Peyer's patch (tissue), 4 donors: ENCODE data around the gene NLRP9. TPM values are rescaled to one million over a fixed set of nuclear protein-coding genes. Genes with fewer than 3 reads are reported as not detected.
"Not testable (repeated sequence)": the region's sequence is repeated elsewhere in the genome, so short reads cannot be mapped to it uniquely, and the experiment has no call there.

Source experiments
- DNase-seq, 3 donors: peaks; one replicate each; pipeline ENCODE4 v3.0.0-alpha.2; 2017 to 2019
- H3K27ac ChIP-seq, 4 donors: fragments of 200-600 bp; sonication (generic); one replicate each; pipeline ENCODE4 v1.5.1; 2016 to 2019
- H3K27me3 ChIP-seq, 2 donors: fragments of 200-600 bp; sonication (generic); one replicate each; pipeline ENCODE4 v1.5.1; 2019
- H3K36me3 ChIP-seq, 3 donors: fragments of 200-600 bp; sonication (generic); one replicate each; pipeline ENCODE4 v1.5.1; 2016 to 2019
- H3K4me1 ChIP-seq, 4 donors: fragments of 200-600 bp; sonication (generic); one replicate each; pipeline ENCODE4 v1.5.1; 2016 to 2019
- H3K4me3 ChIP-seq, 4 donors: fragments of 200-600 bp; sonication (generic); 1 replicate in 3 of 4; 2 replicates in 1 of 4; pipeline ENCODE4 v1.5.1; 2016 to 2019; ENCODE audit warnings: mild to moderate bottlenecking in 1 of 4
- H3K9me3 ChIP-seq, 4 donors: fragments of 200-600 bp; sonication (generic); one replicate each; pipeline ENCODE4 v1.5.1; 2016 to 2019; ENCODE audit warnings: mild to moderate bottlenecking in 1 of 4
- POLR2A ChIP-seq, 2 donors: fragments of 450-650 bp; IDR thresholded peaks; one replicate each; pipeline ENCODE4 v1.5.1; 2017; ENCODE audit warnings: antibody characterized with exemption in 2 of 2, mild to moderate bottlenecking in 2 of 2, moderate library complexity in 2 of 2
- total RNA-seq, 4 donors: library from RNA; depleted of rRNA; stranded (reverse); fragments of >200 nt; gene quantifications; one replicate each; pipeline ENCODE4 v1.1.0, GENCODE V29; 2016
- TF ChIP-seq, protein P1 (sequence below), 6 experiments: fragments of 450-650 bp in 4 of 6; fragments of 200-600 bp in 2 of 6; sonication (generic) in 1 of 6; IDR thresholded peaks; one replicate each; pipeline ENCODE4 v1.5.1; 2017 to 2019; ENCODE audit warnings: antibody characterized with exemption in 6 of 6, mild to moderate bottlenecking in 3 of 6, moderate library complexity in 1 of 6

The NLRP9 gene
- total RNA-seq: not detected

DNA sequence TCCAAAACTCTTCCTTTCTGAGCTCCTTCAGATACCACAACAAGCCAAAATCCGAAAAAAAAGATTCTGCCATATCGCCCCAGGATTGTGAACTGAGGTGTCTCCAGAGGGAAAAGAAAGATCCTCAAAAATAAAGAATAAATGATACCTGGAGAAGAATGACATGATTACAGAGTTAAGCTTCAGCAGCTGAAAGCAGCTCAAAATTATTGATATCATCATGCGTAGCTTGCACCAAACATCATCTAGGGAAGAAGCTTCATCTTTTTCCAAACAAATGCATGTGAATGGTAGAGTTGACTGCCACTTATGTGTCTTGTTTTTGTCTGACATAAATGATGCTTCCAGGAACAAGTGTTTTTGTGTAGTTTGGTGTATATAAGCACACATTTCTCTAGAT is at the start of gene NLRP9:
NLRP9 (minus strand) TSS at position 101 of the 400 bp plus-strand sequence; CDS start at position 73, 28 bp downstream.
- no peaks in the 10 kb centered on the region for H3K9me3 ChIP-seq
- no peaks in the 10 kb centered on the region for H3K36me3 ChIP-seq
- no peaks in the 10 kb centered on the region for H3K4me1 ChIP-seq
- TF ChIP-seq POLR2A (IDR thresholded peaks at IDR 0.05): no peak
- TF ChIP-seq, protein P1, sequence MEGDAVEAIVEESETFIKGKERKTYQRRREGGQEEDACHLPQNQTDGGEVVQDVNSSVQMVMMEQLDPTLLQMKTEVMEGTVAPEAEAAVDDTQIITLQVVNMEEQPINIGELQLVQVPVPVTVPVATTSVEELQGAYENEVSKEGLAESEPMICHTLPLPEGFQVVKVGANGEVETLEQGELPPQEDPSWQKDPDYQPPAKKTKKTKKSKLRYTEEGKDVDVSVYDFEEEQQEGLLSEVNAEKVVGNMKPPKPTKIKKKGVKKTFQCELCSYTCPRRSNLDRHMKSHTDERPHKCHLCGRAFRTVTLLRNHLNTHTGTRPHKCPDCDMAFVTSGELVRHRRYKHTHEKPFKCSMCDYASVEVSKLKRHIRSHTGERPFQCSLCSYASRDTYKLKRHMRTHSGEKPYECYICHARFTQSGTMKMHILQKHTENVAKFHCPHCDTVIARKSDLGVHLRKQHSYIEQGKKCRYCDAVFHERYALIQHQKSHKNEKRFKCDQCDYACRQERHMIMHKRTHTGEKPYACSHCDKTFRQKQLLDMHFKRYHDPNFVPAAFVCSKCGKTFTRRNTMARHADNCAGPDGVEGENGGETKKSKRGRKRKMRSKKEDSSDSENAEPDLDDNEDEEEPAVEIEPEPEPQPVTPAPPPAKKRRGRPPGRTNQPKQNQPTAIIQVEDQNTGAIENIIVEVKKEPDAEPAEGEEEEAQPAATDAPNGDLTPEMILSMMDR (IDR thresholded peaks at IDR 0.05): no peak
- no peaks in the 10 kb centered on the region for H3K27me3 ChIP-seq
- no peak for DNase-seq
- H3K27ac ChIP-seq: no peak within 1 kb of the TSS
- H3K4me3 ChIP-seq: no peak within 1 kb of the TSS

- H3K4me3 ChIP-seq: no peak overlapping the region
- H3K9me3 ChIP-seq: no peaks in the 10 kb centered on the region
- no peaks in the 10 kb centered on the region for H3K27me3 ChIP-seq
- H3K27ac ChIP-seq: no peak overlapping the region
- TF ChIP-seq, protein P1 (IDR thresholded peaks at IDR 0.05): no peak
- no peak for TF ChIP-seq POLR2A (IDR thresholded peaks at IDR 0.05)
- H3K36me3 ChIP-seq: no peaks in the 10 kb centered on the region
- no peak for DNase-seq
- H3K4me1 ChIP-seq: no peaks in the 10 kb centered on the region
Measured at GRCh38 chr19:55781112-55781511, 42.9 kb upstream of the NLRP9 start.

DNA sequence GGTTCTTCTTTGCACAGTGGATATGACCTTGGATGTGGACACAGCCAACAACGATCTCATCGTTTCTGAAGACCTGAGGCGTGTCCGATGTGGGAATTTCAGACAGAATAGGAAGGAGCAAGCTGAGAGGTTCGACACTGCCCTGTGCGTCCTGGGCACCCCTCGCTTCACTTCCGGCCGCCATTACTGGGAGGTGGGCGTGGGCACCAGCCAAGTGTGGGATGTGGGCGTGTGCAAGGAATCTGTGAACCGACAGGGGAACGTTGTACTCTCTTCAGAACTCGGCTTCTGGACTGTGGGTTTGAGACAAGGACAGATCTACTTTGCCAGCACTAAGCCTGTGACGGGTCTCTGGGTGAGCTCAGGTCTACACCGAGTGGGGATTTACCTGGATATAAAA is 40.1 kb upstream of the NLRP9 start:
- Histone ChIP-seq H3K4me1 (no peaks in the 10 kb centered on the region), H3K27me3 (no peaks in the 10 kb centered on the region), H3K27ac (no peak overlapping the region), H3K36me3 (no peaks in the 10 kb centered on the region), H3K9me3 (no peaks in the 10 kb centered on the region), H3K4me3 (no peak overlapping the region)
- DNase-seq: no peak
- TF ChIP-seq, protein P1 (IDR thresholded peaks at IDR 0.05): no peak
- TF ChIP-seq POLR2A (IDR thresholded peaks at IDR 0.05): no peak

DNA sequence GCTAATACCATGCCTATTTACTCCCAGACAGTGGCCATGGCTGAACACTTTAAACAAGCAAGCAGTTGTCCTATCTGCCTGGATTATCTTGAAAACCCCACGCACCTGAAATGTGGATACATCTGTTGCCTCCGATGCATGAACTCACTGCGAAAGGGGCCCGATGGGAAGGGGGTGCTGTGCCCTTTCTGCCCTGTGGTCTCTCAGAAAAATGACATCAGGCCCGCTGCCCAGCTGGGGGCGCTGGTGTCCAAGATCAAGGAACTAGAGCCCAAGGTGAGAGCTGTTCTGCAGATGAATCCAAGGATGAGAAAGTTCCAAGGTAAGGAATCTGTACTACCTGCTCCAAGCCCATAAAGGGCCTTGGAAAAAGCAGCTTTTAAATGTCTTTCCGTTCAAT is 39.3 kb upstream of the NLRP9 start:
- Histone ChIP-seq H3K27me3 (no peaks in the 10 kb centered on the region), H3K36me3 (no peaks in the 10 kb centered on the region), H3K4me1 (no peaks in the 10 kb centered on the region), H3K4me3 (no peak overlapping the region), H3K27ac (no peak overlapping the region), H3K9me3 (no peaks in the 10 kb centered on the region)
- DNase-seq: no peak
- no peak for TF ChIP-seq POLR2A (IDR thresholded peaks at IDR 0.05)
- TF ChIP-seq, protein P1 (IDR thresholded peaks at IDR 0.05): no peak

DNA sequence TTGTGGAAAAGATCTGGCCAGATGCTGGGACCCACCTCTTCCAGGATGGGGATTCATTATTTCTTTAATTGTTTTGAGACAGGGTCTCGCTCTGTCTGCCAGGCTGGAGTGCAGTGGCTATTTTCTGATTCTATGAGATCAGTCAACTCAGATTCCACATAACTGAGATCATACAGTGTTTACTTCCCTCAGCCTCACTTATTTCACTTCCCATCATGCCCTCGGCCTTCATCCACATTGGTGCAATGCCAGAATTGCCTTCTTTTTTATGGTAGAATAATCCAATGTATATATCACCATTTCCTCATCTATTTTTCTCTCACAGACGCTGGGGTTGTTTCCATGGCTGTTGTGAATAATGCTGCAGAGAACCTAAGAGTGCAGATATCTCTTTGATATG is 31.4 kb upstream of the NLRP9 start:
- H3K27ac ChIP-seq, H3K36me3 ChIP-seq, H3K4me1 ChIP-seq, H3K9me3 ChIP-seq, DNase-seq, H3K27me3 ChIP-seq, H3K4me3 ChIP-seq: not testable (repeated sequence)

DNA sequence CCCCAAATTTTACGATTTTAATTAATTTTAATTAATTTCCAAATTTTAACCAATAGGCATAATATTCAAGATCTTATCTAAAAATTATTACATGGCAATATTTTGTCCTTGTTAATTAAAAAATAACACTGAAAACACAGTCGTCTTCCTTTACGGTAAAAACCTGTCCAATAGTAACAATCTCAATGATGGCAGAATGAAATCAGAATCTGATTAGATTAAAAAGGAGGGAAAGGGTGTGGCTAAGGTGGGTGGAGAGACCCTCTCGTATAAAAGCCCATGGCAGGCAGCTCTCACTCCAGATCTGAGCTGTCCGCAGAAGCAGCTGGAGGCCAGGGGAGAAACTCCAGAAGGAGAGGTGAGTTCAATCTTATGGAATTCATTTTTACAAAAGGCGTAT is 30.6 kb upstream of the NLRP9 start, which contains the start of gene RFPL4AL1:
RFPL4AL1 (plus strand) TSS at position 301 of the 400 bp plus-strand sequence. CDS start 2,687 bp downstream, outside the sequence.
- not testable (repeated sequence) for H3K4me3 ChIP-seq, H3K27me3 ChIP-seq, H3K36me3 ChIP-seq, DNase-seq, H3K4me1 ChIP-seq, H3K27ac ChIP-seq, H3K9me3 ChIP-seq

GRCh38 chr19:55766466-55766865 is 28.3 kb upstream of the NLRP9 start:
- H3K4me1 ChIP-seq: no peaks in the 10 kb centered on the region
- no peak for DNase-seq
- no peak overlapping the region for H3K4me3 ChIP-seq
- H3K27me3 ChIP-seq: no peaks in the 10 kb centered on the region
- no peak overlapping the region for H3K27ac ChIP-seq
- H3K36me3 ChIP-seq: no peaks in the 10 kb centered on the region
- H3K9me3 ChIP-seq: no peaks in the 10 kb centered on the region
- TF ChIP-seq, protein P1 (IDR thresholded peaks at IDR 0.05): no peak
- no peak for TF ChIP-seq POLR2A (IDR thresholded peaks at IDR 0.05)

DNA sequence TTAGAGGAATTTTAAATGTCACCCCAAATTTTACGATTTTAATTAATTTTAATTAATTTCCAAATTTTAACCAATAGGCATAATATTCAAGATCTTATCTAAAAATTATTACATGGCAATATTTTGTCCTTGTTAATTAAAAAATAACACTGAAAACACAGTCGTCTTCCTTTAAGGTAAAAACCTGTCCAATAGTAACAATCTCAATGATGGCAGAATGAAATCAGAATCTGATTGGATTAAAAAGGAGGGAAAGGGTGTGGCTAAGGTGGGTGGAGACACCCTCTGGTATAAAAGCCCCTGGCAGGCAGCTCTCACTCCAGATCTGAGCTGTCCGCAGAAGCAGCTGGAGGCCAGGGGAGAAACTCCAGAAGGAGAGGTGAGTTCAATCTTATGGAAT is 20.6 kb upstream of the NLRP9 start, which contains the start of gene RFPL4A:
RFPL4A (plus strand) TSS at position 301 of the 400 bp plus-strand sequence. CDS start 2,704 bp downstream, outside the sequence.
- DNase-seq, H3K4me1 ChIP-seq, H3K27me3 ChIP-seq, H3K36me3 ChIP-seq, H3K4me3 ChIP-seq, H3K27ac ChIP-seq, H3K9me3 ChIP-seq: not testable (repeated sequence)

DNA sequence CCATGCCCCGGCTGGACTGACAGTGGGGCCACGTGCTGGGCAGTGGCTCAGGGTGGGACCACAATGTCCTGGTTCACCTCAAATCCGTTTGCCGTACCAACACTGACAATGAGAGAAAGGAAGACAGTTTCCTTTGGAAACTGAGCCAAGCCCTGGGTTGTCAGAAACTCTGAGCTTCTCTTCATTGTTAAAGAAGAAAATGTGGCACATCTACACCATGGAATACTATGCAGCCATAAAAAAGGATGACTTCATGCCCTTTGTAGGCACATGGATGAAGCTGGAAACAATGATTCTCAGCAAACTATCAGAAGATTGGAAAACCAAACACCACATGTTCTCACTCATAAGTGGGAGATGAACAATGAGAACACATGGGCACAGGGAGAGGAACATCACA is 18.6 kb upstream of the NLRP9 start:
- not testable (repeated sequence) for H3K36me3 ChIP-seq, H3K27me3 ChIP-seq, H3K4me1 ChIP-seq, H3K9me3 ChIP-seq, H3K27ac ChIP-seq, DNase-seq, H3K4me3 ChIP-seq
